HCT116 (cell line): ENCODE measurements around the gene CPSF4L. TPM values are rescaled to one million over a fixed set of nuclear protein-coding genes. Genes with fewer than 3 reads are reported as not detected.

ENCODE experiments used
- ATAC-seq: fragments of 200-7000 bp; cut with Tn5 transposase; 2 replicates; pipeline ENCODE4 v1.9.1; 2020; ENCODE audit warnings: mild to moderate bottlenecking, moderate library complexity
- BruUV-seq: library from RNA; stranded (reverse); fragments of 400-500 nt; replicated peaks from 2 replicates; lab custom pipeline; 2021; lab: Mats Ljungman, UMichigan
- CTCF ChIA-PET: fragments of 300-600 bp; sonication (Branson Sonifier 250); formaldehyde crosslinking; loops from one replicate; lab custom pipeline; 2021; ENCODE audit warnings: antibody characterized with exemption; lab: Charles Lee
- POLR2A ChIA-PET: fragments of 300-600, 350-600 bp; sonication (Branson Sonifier 250); formaldehyde crosslinking; loops from one replicate; lab custom pipeline; 2021; ENCODE audit warnings: antibody characterized with exemption; lab: Charles Lee
- RAD21 ChIA-PET, 2 experiments: fragments of 300-600 bp; sonication (Branson Sonifier 250); formaldehyde crosslinking; loops; one replicate each; lab custom pipeline; 2023; ENCODE audit warnings: low total read pairs in 2 of 2; ENCODE audit not compliant: uncharacterized antibody in 2 of 2, unreplicated experiment in 2 of 2, low non-redundant PET in 1 of 2; lab: Charles Lee
- DNase-seq: peaks from one replicate; pipeline ENCODE4 v3.0.0-alpha.2; 2010; ENCODE audit warnings: low read depth, low spot score
- H2AFZ ChIP-seq: fragments of 200-600 bp; shearing (Covaris generic), sonication (generic); 2 replicates; pipeline ENCODE4 v1.6.1; 2017; ENCODE audit warnings: low read depth, mixed run types, mixed read lengths, antibody characterized with exemption, low read length; ENCODE audit not compliant: poor library complexity, severe bottlenecking
- H3K27ac ChIP-seq: 2 replicates; pipeline ENCODE4 v1.5.1; 2012; ENCODE audit warnings: low read depth, low read length
- H3K27me3 ChIP-seq: fragments of 200-600 bp; sonication (generic); 2 replicates; pipeline ENCODE4 v1.6.1; 2016; ENCODE audit warnings: mixed run types, low read length, mixed read lengths; ENCODE audit not compliant: insufficient read depth
- H3K36me3 ChIP-seq, 2 experiments: fragments of 200-500 bp in 1 of 2; fragments of 200-600 bp in 1 of 2; sonication (Bioruptor generic) in 1 of 2; sonication (generic) in 1 of 2; 2 replicates each; pipeline versions ENCODE4 v1.5.1 to v1.6.1; 2014 to 2016; ENCODE audit warnings: low read length in 2 of 2, inconsistent platforms in 1 of 2, mixed read lengths in 1 of 2, mixed run types in 1 of 2; ENCODE audit not compliant: insufficient read depth in 2 of 2, control insufficient read depth in 1 of 2
- H3K4me1 ChIP-seq, 2 experiments: fragments of 200-600 bp in 1 of 2; sonication (generic) in 1 of 2; 2 replicates each; pipeline versions ENCODE4 v1.5.1 to v1.6.1; 2012 to 2017; ENCODE audit warnings: low read length in 2 of 2, inconsistent platforms in 1 of 2, mild to moderate bottlenecking in 1 of 2, mixed read lengths in 1 of 2, mixed run types in 1 of 2, moderate library complexity in 1 of 2; ENCODE audit not compliant: insufficient read depth in 2 of 2, control insufficient read depth in 1 of 2
- H3K4me2 ChIP-seq: fragments of 200-600 bp; sonication (generic); 2 replicates; pipeline ENCODE4 v1.6.1; 2017; ENCODE audit warnings: mixed run types, low read length, mixed read lengths
- H3K4me3 ChIP-seq, 2 experiments: fragments of 200-600 bp in 1 of 2; sonication (generic) in 1 of 2; replicated peaks in 1 of 2; 2 replicates each; pipeline ENCODE4 v1.5.1; 2011 to 2016; ENCODE audit warnings: low read length in 2 of 2, control low read depth in 1 of 2, low read depth in 1 of 2, mild to moderate bottlenecking in 1 of 2, mixed read lengths in 1 of 2, mixed run types in 1 of 2
- H3K79me2 ChIP-seq: fragments of 200-600 bp; sonication (generic); 2 replicates; pipeline ENCODE4 v1.6.1; 2017; ENCODE audit warnings: mild to moderate bottlenecking, mixed run types, low read length, moderate library complexity, mixed read lengths; ENCODE audit not compliant: insufficient read depth
- H3K9ac ChIP-seq: fragments of 200-600 bp; sonication (generic); 2 replicates; pipeline ENCODE4 v1.6.1; 2016; ENCODE audit warnings: low read length, mixed read lengths
- H3K9me2 ChIP-seq: fragments of 200-600 bp; sonication (generic), shearing (Covaris generic); 2 replicates; pipeline ENCODE4 v1.6.1; 2017; ENCODE audit warnings: mixed run types, mild to moderate bottlenecking, moderate library complexity; ENCODE audit not compliant: insufficient read depth
- H3K9me3 ChIP-seq, 2 experiments: fragments of 200-500 bp in 1 of 2; fragments of 200-600 bp in 1 of 2; sonication (Bioruptor generic) in 1 of 2; sonication (generic) in 1 of 2; 2 replicates each; pipeline ENCODE4 v1.6.1; 2014 to 2017; ENCODE audit warnings: low read length in 2 of 2, mixed read lengths in 2 of 2, inconsistent platforms in 1 of 2, low read depth in 1 of 2, mild to moderate bottlenecking in 1 of 2, mixed run types in 1 of 2, moderate library complexity in 1 of 2; ENCODE audit not compliant: control insufficient read depth in 1 of 2, insufficient read depth in 1 of 2
- H4K20me1 ChIP-seq: fragments of 200-600 bp; sonication (generic), shearing (Covaris generic); 2 replicates; pipeline ENCODE4 v1.6.1; 2017; ENCODE audit warnings: mixed run types, mild to moderate bottlenecking, moderate library complexity; ENCODE audit not compliant: insufficient read depth
- CBX3 ChIP-seq: IDR thresholded peaks from 2 replicates; pipeline ENCODE4 v1.6.1; 2012; ENCODE audit warnings: low read depth
- CEBPB ChIP-seq: IDR thresholded peaks from 2 replicates; pipeline ENCODE4 v1.6.1; 2012; ENCODE audit warnings: low read depth
- EGR1 ChIP-seq: IDR thresholded peaks from 2 replicates; pipeline ENCODE4 v1.6.1; 2012; ENCODE audit warnings: low read depth
- ELF1 ChIP-seq: IDR thresholded peaks from 2 replicates; pipeline ENCODE4 v1.6.1; 2012; ENCODE audit warnings: low read depth, borderline replicate concordance
- EZH2 ChIP-seq: fragments of 200-600 bp; sonication (generic); IDR thresholded peaks from 2 replicates; pipeline ENCODE4 v1.6.1; 2017; ENCODE audit warnings: antibody characterized with exemption, mixed run types
- FOSL1 ChIP-seq: IDR thresholded peaks from 2 replicates; pipeline ENCODE4 v1.6.1; 2012; ENCODE audit warnings: low read depth
- JUND ChIP-seq: IDR thresholded peaks from 2 replicates; pipeline ENCODE4 v1.6.1; 2012
- MAX ChIP-seq: IDR thresholded peaks from 2 replicates; pipeline ENCODE4 v1.6.1; 2012
- POLR2A ChIP-seq: IDR thresholded peaks from 2 replicates; pipeline ENCODE4 v1.7.0; 2011; ENCODE audit warnings: borderline replicate concordance; ENCODE audit not compliant: insufficient read depth, insufficient read length; ENCODE audit errors: extremely low read depth
- RAD21 ChIP-seq: IDR thresholded peaks from 2 replicates; pipeline ENCODE4 v1.6.1; 2012; ENCODE audit warnings: low read depth, mild to moderate bottlenecking
- REST ChIP-seq: IDR thresholded peaks from 2 replicates; pipeline ENCODE4 v1.6.1; 2012; ENCODE audit warnings: low read depth
- SP1 ChIP-seq: IDR thresholded peaks from 2 replicates; pipeline ENCODE4 v1.6.1; 2012; ENCODE audit warnings: low read depth
- TCF7L2 ChIP-seq: IDR thresholded peaks from 2 replicates; pipeline ENCODE4 v1.7.0; 2011; ENCODE audit warnings: borderline replicate concordance, inconsistent platforms; ENCODE audit not compliant: insufficient read depth, insufficient read length; ENCODE audit errors: extremely low read depth
- YY1 ChIP-seq: IDR thresholded peaks from 2 replicates; pipeline ENCODE4 v1.6.1; 2011; ENCODE audit warnings: low read length, low read depth, moderate library complexity, mild to moderate bottlenecking; ENCODE audit not compliant: insufficient replicate concordance; ENCODE audit errors: extremely low read depth
- intact Hi-C: fragments of 100-400 bp; cut with micrococcal nuclease; formaldehyde crosslinking; loops from 2 replicates; pipeline ENCODE4 v1.10.0; 2022
- total RNA-seq: library from RNA; stranded (reverse); gene quantifications from one replicate; pipeline ENCODE4 v1.2.1, GENCODE V29; 2021; ENCODE audit not compliant: unreplicated experiment
- TF ChIP-seq, protein P1 (sequence below): IDR thresholded peaks from 2 replicates; pipeline ENCODE4 v1.6.1; 2011; ENCODE audit warnings: mild to moderate bottlenecking, low read length, moderate library complexity; ENCODE audit not compliant: insufficient replicate concordance; ENCODE audit errors: extremely low read depth

Gene CPSF4L
- total RNA-seq, 1 experiment from 2014 or later = not detected

DNA sequence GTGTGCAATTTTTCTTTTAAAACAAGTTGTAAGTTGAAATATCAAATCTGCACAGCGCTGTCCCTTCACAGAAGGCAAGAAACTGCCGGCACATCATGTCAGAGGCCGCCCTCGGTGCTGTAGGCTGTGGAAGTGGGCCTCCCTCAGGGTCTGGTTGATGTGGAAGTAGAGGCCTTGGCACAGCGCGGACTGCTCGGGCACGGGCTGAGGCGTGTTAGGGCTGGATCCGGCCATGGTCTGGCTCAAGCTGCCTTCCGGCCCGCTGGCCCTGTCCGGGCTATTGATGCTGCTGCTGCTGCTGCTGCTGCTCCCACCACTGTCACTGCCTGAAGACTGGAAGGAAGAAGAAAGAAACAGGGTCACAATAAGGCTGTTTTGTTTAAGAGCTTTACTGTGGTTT is 52.2 kb downstream of the CPSF4L start:
- Histone ChIP-seq H3K9ac (no peak overlapping the region), H3K9me3 (no peaks in the 10 kb centered on the region), H3K4me1 (no peaks in the 10 kb centered on the region; a peak in 1 of 4 replicates), H3K27me3 (no peaks in the 10 kb centered on the region), H4K20me1 (no peaks in the 10 kb centered on the region; the same call in 1 of the 2 replicates), H3K4me2 (no peak overlapping the region), H3K9me2 (no peaks in the 10 kb centered on the region), H3K27ac (no peak overlapping the region), H3K36me3 (peaks cover 46 to 48% of the 10 kb centered on the region in 2 experiments), H2AFZ (no peak overlapping the region), H3K4me3 (no peak overlapping the region), H3K79me2 (peaks cover 34% of the 10 kb centered on the region)
- TF ChIP-seq CBX3 = no peak
- DNase-seq = no peak
- ChIA-PET POLR2A (no interaction called here), RAD21 (no interaction called here), CTCF (interaction anchor here (2.5 kb wide), 1 partner anchor 161 kb away, joined by 6 read pairs; no protein-coding TSS in a partner anchor)
- intact Hi-C loops = no loop called here
- ATAC-seq = no peak
- no TSS peak for BruUV-seq

- Histone ChIP-seq H3K4me1 (no peaks in the 10 kb centered on the region; a peak in 1 of 4 replicates), H3K9ac (no peak overlapping the region), H4K20me1 (no peaks in the 10 kb centered on the region; the same call in 1 of the 2 replicates), H3K27me3 (no peaks in the 10 kb centered on the region), H3K36me3 (peaks cover 58 to 59% of the 10 kb centered on the region in 2 experiments), H2AFZ (no peak overlapping the region), H3K4me2 (no peak overlapping the region), H3K4me3 (no peak overlapping the region), H3K9me2 (no peaks in the 10 kb centered on the region), H3K9me3 (no peaks in the 10 kb centered on the region), H3K79me2 (peaks cover 26% of the 10 kb centered on the region), H3K27ac (no peak overlapping the region)
- POLR2A ChIA-PET = interaction anchor here (1.2 kb wide), 1 partner anchor 20 kb away, joined by 3 read pairs; no protein-coding TSS in a partner anchor
- RAD21 ChIA-PET = no interaction called here
- DNase-seq (no peak), ATAC-seq (no peak)
- CTCF ChIA-PET = interaction anchor here (1.0 kb wide), 1 partner anchor 483 kb away, joined by 3 read pairs; no protein-coding TSS in a partner anchor
- intact Hi-C loops = no loop called here
- BruUV-seq = no TSS peak
- TF ChIP-seq YY1 (no peak), MAX (no peak), RAD21 (no peak), EZH2 (no peak), POLR2A (no peak), ELF1 (no peak), TCF7L2 (no peak), FOSL1 (no peak), REST (no peak), JUND (no peak), CEBPB (no peak), EGR1 (no peak), SP1 (no peak)
- TF ChIP-seq, protein P1, sequence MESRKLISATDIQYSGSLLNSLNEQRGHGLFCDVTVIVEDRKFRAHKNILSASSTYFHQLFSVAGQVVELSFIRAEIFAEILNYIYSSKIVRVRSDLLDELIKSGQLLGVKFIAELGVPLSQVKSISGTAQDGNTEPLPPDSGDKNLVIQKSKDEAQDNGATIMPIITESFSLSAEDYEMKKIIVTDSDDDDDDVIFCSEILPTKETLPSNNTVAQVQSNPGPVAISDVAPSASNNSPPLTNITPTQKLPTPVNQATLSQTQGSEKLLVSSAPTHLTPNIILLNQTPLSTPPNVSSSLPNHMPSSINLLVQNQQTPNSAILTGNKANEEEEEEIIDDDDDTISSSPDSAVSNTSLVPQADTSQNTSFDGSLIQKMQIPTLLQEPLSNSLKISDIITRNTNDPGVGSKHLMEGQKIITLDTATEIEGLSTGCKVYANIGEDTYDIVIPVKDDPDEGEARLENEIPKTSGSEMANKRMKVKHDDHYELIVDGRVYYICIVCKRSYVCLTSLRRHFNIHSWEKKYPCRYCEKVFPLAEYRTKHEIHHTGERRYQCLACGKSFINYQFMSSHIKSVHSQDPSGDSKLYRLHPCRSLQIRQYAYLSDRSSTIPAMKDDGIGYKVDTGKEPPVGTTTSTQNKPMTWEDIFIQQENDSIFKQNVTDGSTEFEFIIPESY = no peak
Measured at GRCh38 chr17:73208139-73208827, 53.4 kb downstream of the CPSF4L start.
